ENCODE measurements around the gene WLS.

GRCh38 chr1:68100571-68100970 lies 131.8 kb downstream of the WLS start:
- TF ChIP-seq GLIS3 (CRISPR knock-in tag; IDR thresholded peaks at IDR 0.05) (no peak), ZNF70 (CRISPR knock-in tag; IDR thresholded peaks at IDR 0.05) (no peak), RARB (CRISPR knock-in tag; IDR thresholded peaks at IDR 0.05) (no peak), CREB5 (CRISPR knock-in tag; IDR thresholded peaks at IDR 0.05; ENCODE audit: low read depth) (no peak), BACH2 (CRISPR knock-in tag; IDR thresholded peaks at IDR 0.05; ENCODE audit: borderline replicate concordance) (no peak), ZFP3 (CRISPR knock-in tag; IDR thresholded peaks at IDR 0.05) (no peak), CSDC2 (CRISPR knock-in tag; IDR thresholded peaks at IDR 0.05) (no peak), PATZ1 (CRISPR knock-in tag; IDR thresholded peaks at IDR 0.05; ENCODE audit: borderline replicate concordance) (no peak)
- TF ChIP-seq, protein P1, sequence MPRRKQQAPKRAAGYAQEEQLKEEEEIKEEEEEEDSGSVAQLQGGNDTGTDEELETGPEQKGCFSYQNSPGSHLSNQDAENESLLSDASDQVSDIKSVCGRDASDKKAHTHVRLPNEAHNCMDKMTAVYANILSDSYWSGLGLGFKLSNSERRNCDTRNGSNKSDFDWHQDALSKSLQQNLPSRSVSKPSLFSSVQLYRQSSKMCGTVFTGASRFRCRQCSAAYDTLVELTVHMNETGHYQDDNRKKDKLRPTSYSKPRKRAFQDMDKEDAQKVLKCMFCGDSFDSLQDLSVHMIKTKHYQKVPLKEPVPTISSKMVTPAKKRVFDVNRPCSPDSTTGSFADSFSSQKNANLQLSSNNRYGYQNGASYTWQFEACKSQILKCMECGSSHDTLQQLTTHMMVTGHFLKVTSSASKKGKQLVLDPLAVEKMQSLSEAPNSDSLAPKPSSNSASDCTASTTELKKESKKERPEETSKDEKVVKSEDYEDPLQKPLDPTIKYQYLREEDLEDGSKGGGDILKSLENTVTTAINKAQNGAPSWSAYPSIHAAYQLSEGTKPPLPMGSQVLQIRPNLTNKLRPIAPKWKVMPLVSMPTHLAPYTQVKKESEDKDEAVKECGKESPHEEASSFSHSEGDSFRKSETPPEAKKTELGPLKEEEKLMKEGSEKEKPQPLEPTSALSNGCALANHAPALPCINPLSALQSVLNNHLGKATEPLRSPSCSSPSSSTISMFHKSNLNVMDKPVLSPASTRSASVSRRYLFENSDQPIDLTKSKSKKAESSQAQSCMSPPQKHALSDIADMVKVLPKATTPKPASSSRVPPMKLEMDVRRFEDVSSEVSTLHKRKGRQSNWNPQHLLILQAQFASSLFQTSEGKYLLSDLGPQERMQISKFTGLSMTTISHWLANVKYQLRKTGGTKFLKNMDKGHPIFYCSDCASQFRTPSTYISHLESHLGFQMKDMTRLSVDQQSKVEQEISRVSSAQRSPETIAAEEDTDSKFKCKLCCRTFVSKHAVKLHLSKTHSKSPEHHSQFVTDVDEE (CRISPR knock-in tag; IDR thresholded peaks at IDR 0.05) = no peak
